ENCODE results near the gene FA2H. TPM values are rescaled to one million over a fixed set of nuclear protein-coding genes. Genes with fewer than 3 reads are reported as not detected.

FA2H gene
- total RNA-seq, 1 donor from 2014 or later: not detected

- no peak for DNase-seq (ENCODE audit: extremely low spot score, unreplicated experiment)
- Mint-ChIP-seq H3K4me1 (ENCODE audit: unreplicated experiment) (peaks cover 22% of the 10 kb centered on the region), H3K9me3 (ENCODE audit: unreplicated experiment) (no peaks in the 10 kb centered on the region), H3K4me3 (ENCODE audit: unreplicated experiment) (no peak overlapping the region), H3K36me3 (ENCODE audit: unreplicated experiment) (no peaks in the 10 kb centered on the region), H3K27me3 (ENCODE audit: unreplicated experiment) (no peaks in the 10 kb centered on the region), H3K27ac (ENCODE audit: unreplicated experiment) (no peak overlapping the region)
- no peak for TF ChIP-seq CTCF (IDR thresholded peaks at IDR 0.05)
Observed at GRCh38 chr16:74735162-74735452, 39.5 kb downstream of the FA2H start.

- no peak for DNase-seq (ENCODE audit: extremely low spot score, unreplicated experiment)
- H3K4me1 Mint-ChIP-seq (ENCODE audit: unreplicated experiment): peaks cover 19% of the 10 kb centered on the region
- no peaks in the 10 kb centered on the region for H3K36me3 Mint-ChIP-seq (ENCODE audit: unreplicated experiment)
- H3K27me3 Mint-ChIP-seq (ENCODE audit: unreplicated experiment): no peaks in the 10 kb centered on the region
- TF ChIP-seq CTCF (IDR thresholded peaks at IDR 0.05): no peak
- no peaks in the 10 kb centered on the region for H3K9me3 Mint-ChIP-seq (ENCODE audit: unreplicated experiment)
- H3K4me3 Mint-ChIP-seq (ENCODE audit: unreplicated experiment): no peak overlapping the region
- no peak overlapping the region for H3K27ac Mint-ChIP-seq (ENCODE audit: unreplicated experiment)
Observed at GRCh38 chr16:74734361-74735161, 40.1 kb downstream of the FA2H start.

- Mint-ChIP-seq H3K36me3 (ENCODE audit: unreplicated experiment) (no peaks in the 10 kb centered on the region), H3K4me1 (ENCODE audit: unreplicated experiment) (peaks cover 15% of the 10 kb centered on the region), H3K27ac (ENCODE audit: unreplicated experiment) (no peak overlapping the region), H3K4me3 (ENCODE audit: unreplicated experiment) (no peak overlapping the region), H3K27me3 (ENCODE audit: unreplicated experiment) (no peaks in the 10 kb centered on the region), H3K9me3 (ENCODE audit: unreplicated experiment) (no peaks in the 10 kb centered on the region)
- TF ChIP-seq CTCF (IDR thresholded peaks at IDR 0.05): no peak
- no peak for DNase-seq (ENCODE audit: extremely low spot score, unreplicated experiment)
Observed at GRCh38 chr16:74732707-74733350, 41.8 kb downstream of the FA2H start.

GRCh38 chr16:74731853-74732477 is 42.7 kb downstream of the FA2H start:
- no peak for TF ChIP-seq CTCF (IDR thresholded peaks at IDR 0.05)
- no peaks in the 10 kb centered on the region for H3K9me3 Mint-ChIP-seq (ENCODE audit: unreplicated experiment)
- no peak overlapping the region for H3K4me3 Mint-ChIP-seq (ENCODE audit: unreplicated experiment)
- no peak overlapping the region for H3K27ac Mint-ChIP-seq (ENCODE audit: unreplicated experiment)
- no peaks in the 10 kb centered on the region for H3K27me3 Mint-ChIP-seq (ENCODE audit: unreplicated experiment)
- H3K36me3 Mint-ChIP-seq (ENCODE audit: unreplicated experiment): no peaks in the 10 kb centered on the region
- H3K4me1 Mint-ChIP-seq (ENCODE audit: unreplicated experiment): peaks cover 13% of the 10 kb centered on the region
- no peak for DNase-seq (ENCODE audit: extremely low spot score, unreplicated experiment)

Data from osteocyte (in vitro differentiated cells).